HEK293 (cell line): ENCODE measurements around the gene QDPR.

ENCODE experiments used
- CTCF ChIA-PET: fragments of 350-600 bp; formaldehyde crosslinking; extraction: SDS; loops from one replicate; lab custom pipeline; 2021; ENCODE audit warnings: antibody characterized with exemption; lab: Yijun Ruan, JAX
- POLR2A ChIA-PET: fragments of 300-600 bp; formaldehyde crosslinking; extraction: SDS; loops from one replicate; lab custom pipeline; 2020; ENCODE audit warnings: antibody characterized with exemption, inconsistent platforms; lab: Yijun Ruan, JAX
- H3K27ac ChIP-seq: fragments of 200-500 bp; sonication (Bioruptor generic); 2 replicates; pipeline ENCODE4 v1.5.1; 2014; ENCODE audit warnings: low read depth, low read length, control low read depth, inconsistent platforms; ENCODE audit errors: extremely low read depth
- H3K36me3 ChIP-seq, 2 experiments: fragments of 200-500 bp in 1 of 2; sonication (Bioruptor generic) in 1 of 2; 1 replicate in 1 of 2; 2 replicates in 1 of 2; pipeline ENCODE4 v1.5.1; 2014 to 2017; ENCODE audit warnings: inconsistent platforms in 2 of 2, low read length in 2 of 2; ENCODE audit not compliant: control insufficient read depth in 2 of 2, insufficient read depth in 1 of 2
- H3K4me1 ChIP-seq: fragments of 200-500 bp; sonication (Bioruptor generic); 2 replicates; pipeline ENCODE4 v1.5.1; 2014; ENCODE audit warnings: mild to moderate bottlenecking, low read length, inconsistent platforms; ENCODE audit not compliant: control insufficient read depth, insufficient read depth
- H3K4me3 ChIP-seq: 2 replicates; pipeline ENCODE4 v1.5.1; 2011; ENCODE audit warnings: low read depth, mild to moderate bottlenecking, control low read depth, low read length, moderate library complexity
- H3K9me3 ChIP-seq: fragments of 200-500 bp; sonication (Bioruptor generic); 2 replicates; pipeline ENCODE4 v1.5.1; 2014; ENCODE audit warnings: low read depth, low read length, inconsistent platforms; ENCODE audit not compliant: control insufficient read depth, insufficient read depth
- BCL11A ChIP-seq: fragments of 450-650 bp; formaldehyde crosslinking; IDR thresholded peaks from 2 replicates; pipeline ENCODE4 v1.5.1; 2016; ENCODE audit warnings: low read depth, missing biosample characterization, missing genetic modification characterization
- EGR2 ChIP-seq: fragments of 450-650 bp; formaldehyde crosslinking; IDR thresholded peaks from 2 replicates; pipeline ENCODE4 v1.5.1; 2016; ENCODE audit warnings: low read depth, missing biosample characterization, missing genetic modification characterization
- ELK4 ChIP-seq: IDR thresholded peaks from 2 replicates; pipeline ENCODE4 v1.6.1; 2011; ENCODE audit warnings: mild to moderate bottlenecking, low read depth, low read length, borderline replicate concordance
- GLI2 ChIP-seq: fragments of 450-650 bp; formaldehyde crosslinking; IDR thresholded peaks from 2 replicates; pipeline ENCODE4; 2017; ENCODE audit warnings: missing biosample characterization, missing genetic modification characterization, low read depth, borderline replicate concordance
- IKZF3 ChIP-seq: fragments of 450-650 bp; IDR thresholded peaks from 2 replicates; pipeline ENCODE4 v1.5.0; 2018; ENCODE audit warnings: missing biosample characterization, mild to moderate bottlenecking, missing genetic modification characterization, moderate library complexity
- KLF10 ChIP-seq: fragments of 450-650 bp; IDR thresholded peaks from 2 replicates; pipeline ENCODE4 v1.5.1; 2018; ENCODE audit warnings: missing biosample characterization, mild to moderate bottlenecking, missing genetic modification characterization
- SCRT2 ChIP-seq: fragments of 450-650 bp; formaldehyde crosslinking; IDR thresholded peaks from 2 replicates; pipeline ENCODE4 v1.5.1; 2016; ENCODE audit warnings: missing biosample characterization, missing genetic modification characterization
- TCF7L2 ChIP-seq: IDR thresholded peaks from 2 replicates; pipeline ENCODE4 v1.6.1; 2011; ENCODE audit warnings: low read depth, mild to moderate bottlenecking, inconsistent platforms, low read length, moderate library complexity, borderline replicate concordance
- ZBTB20 ChIP-seq: fragments of 450-650 bp; formaldehyde crosslinking; IDR thresholded peaks from 2 replicates; pipeline ENCODE4 v1.5.1; 2016; ENCODE audit warnings: missing biosample characterization, missing genetic modification characterization
- ZBTB21 ChIP-seq: fragments of 450-650 bp; formaldehyde crosslinking; IDR thresholded peaks from 2 replicates; pipeline ENCODE4 v1.5.1; 2017; ENCODE audit warnings: missing biosample characterization, missing genetic modification characterization
- ZNF16 ChIP-seq: fragments of 450-650 bp; formaldehyde crosslinking; IDR thresholded peaks from 2 replicates; pipeline ENCODE4 v1.5.1; 2016; ENCODE audit warnings: low read depth, missing biosample characterization, missing genetic modification characterization
- ZNF24 ChIP-seq: fragments of 450-650 bp; formaldehyde crosslinking; IDR thresholded peaks from 2 replicates; pipeline ENCODE4 v1.5.1; 2016; ENCODE audit warnings: missing biosample characterization, missing genetic modification characterization
- ZNF274 ChIP-seq, 2 experiments: fragments of 200-500 bp in 1 of 2; fragments of 450-650 bp in 1 of 2; sonication (Bioruptor generic) in 1 of 2; formaldehyde crosslinking in 1 of 2; IDR thresholded peaks; 2 replicates each; pipeline versions ENCODE4 v1.5.1 to v1.6.1; 2014 to 2016; ENCODE audit warnings: borderline replicate concordance in 1 of 2, inconsistent platforms in 1 of 2, low read length in 1 of 2, missing biosample characterization in 1 of 2, missing genetic modification characterization in 1 of 2
- ZNF292 ChIP-seq: fragments of 450-650 bp; formaldehyde crosslinking; IDR thresholded peaks from 2 replicates; pipeline ENCODE4 v1.5.1; 2016; ENCODE audit warnings: low read depth, missing biosample characterization, missing genetic modification characterization, borderline replicate concordance
- ZNF341 ChIP-seq: fragments of 450-650 bp; formaldehyde crosslinking; IDR thresholded peaks from 2 replicates; pipeline ENCODE4; 2016; ENCODE audit warnings: low read depth, missing biosample characterization, missing genetic modification characterization
- ZNF473 ChIP-seq: fragments of 450-650 bp; formaldehyde crosslinking; IDR thresholded peaks from 2 replicates; pipeline ENCODE4 v1.5.1; 2017; ENCODE audit warnings: missing biosample characterization, missing genetic modification characterization
- ZNF529 ChIP-seq: fragments of 450-650 bp; formaldehyde crosslinking; IDR thresholded peaks from 2 replicates; pipeline ENCODE4 v1.5.1; 2017; ENCODE audit warnings: missing genetic modification characterization, missing biosample characterization; ENCODE audit not compliant: insufficient replicate concordance
- ZNF530 ChIP-seq: fragments of 450-650 bp; formaldehyde crosslinking; IDR thresholded peaks from 2 replicates; pipeline ENCODE4 v1.5.1; 2016; ENCODE audit warnings: low read depth, missing biosample characterization, missing genetic modification characterization
- ZNF558 ChIP-seq: fragments of 450-650 bp; formaldehyde crosslinking; IDR thresholded peaks from 2 replicates; pipeline ENCODE4 v1.5.1; 2016; ENCODE audit warnings: missing biosample characterization, missing genetic modification characterization
- ZNF560 ChIP-seq: fragments of 450-650 bp; formaldehyde crosslinking; IDR thresholded peaks from 2 replicates; pipeline ENCODE4 v1.5.1; 2017; ENCODE audit warnings: missing biosample characterization, missing genetic modification characterization, borderline replicate concordance
- ZNF571 ChIP-seq: fragments of 450-650 bp; formaldehyde crosslinking; IDR thresholded peaks from 2 replicates; pipeline ENCODE4 v1.5.0; 2017; ENCODE audit warnings: missing biosample characterization, missing genetic modification characterization
- ZNF747 ChIP-seq: fragments of 450-650 bp; formaldehyde crosslinking; IDR thresholded peaks from 2 replicates; pipeline ENCODE4 v1.5.1; 2016; ENCODE audit warnings: missing biosample characterization, missing genetic modification characterization
- TF ChIP-seq, protein P1 (sequence below): fragments of 450-650 bp; formaldehyde crosslinking; IDR thresholded peaks from 2 replicates; pipeline ENCODE4 v1.5.1; 2016; ENCODE audit warnings: missing biosample characterization, missing genetic modification characterization
- TF ChIP-seq, protein P2 (sequence below): fragments of 450-650 bp; formaldehyde crosslinking; IDR thresholded peaks from 2 replicates; pipeline ENCODE4 v1.5.1; 2016; ENCODE audit warnings: missing biosample characterization, missing genetic modification characterization
- TF ChIP-seq, protein P3 (sequence below): fragments of 450-650 bp; formaldehyde crosslinking; IDR thresholded peaks from 2 replicates; pipeline ENCODE4 v1.5.1; 2017; ENCODE audit warnings: missing biosample characterization, mild to moderate bottlenecking, missing genetic modification characterization, moderate library complexity

The QDPR gene

DNA sequence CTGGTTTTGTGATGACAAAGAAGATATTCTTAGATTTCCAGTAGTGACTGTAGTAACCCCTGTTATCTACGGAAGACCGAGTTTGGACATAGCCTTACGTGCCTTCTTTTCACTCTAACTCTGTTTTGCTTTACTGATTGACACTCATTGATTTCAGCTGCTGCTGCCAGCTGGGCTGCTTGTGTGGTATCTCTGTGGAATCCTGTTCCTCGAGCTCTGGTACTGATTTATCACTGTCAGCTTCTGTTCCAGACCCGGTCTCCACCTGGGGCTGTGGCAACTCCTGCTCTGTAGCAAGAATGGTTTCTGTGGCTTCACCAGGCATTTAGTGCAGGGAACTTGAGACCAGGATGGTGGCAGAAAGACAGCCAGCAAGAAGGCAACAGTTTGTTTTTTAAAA, 40.5 kb upstream of the QDPR start (continued):
- TF ChIP-seq ZNF341 (tag by site-specific recombination) (no peak), GLI2 (tag by site-specific recombination) (no peak), ELK4 (no peak), ZNF24 (no peak), ZBTB20 (tag by site-specific recombination) (no peak)
- TF ChIP-seq, protein P1, sequence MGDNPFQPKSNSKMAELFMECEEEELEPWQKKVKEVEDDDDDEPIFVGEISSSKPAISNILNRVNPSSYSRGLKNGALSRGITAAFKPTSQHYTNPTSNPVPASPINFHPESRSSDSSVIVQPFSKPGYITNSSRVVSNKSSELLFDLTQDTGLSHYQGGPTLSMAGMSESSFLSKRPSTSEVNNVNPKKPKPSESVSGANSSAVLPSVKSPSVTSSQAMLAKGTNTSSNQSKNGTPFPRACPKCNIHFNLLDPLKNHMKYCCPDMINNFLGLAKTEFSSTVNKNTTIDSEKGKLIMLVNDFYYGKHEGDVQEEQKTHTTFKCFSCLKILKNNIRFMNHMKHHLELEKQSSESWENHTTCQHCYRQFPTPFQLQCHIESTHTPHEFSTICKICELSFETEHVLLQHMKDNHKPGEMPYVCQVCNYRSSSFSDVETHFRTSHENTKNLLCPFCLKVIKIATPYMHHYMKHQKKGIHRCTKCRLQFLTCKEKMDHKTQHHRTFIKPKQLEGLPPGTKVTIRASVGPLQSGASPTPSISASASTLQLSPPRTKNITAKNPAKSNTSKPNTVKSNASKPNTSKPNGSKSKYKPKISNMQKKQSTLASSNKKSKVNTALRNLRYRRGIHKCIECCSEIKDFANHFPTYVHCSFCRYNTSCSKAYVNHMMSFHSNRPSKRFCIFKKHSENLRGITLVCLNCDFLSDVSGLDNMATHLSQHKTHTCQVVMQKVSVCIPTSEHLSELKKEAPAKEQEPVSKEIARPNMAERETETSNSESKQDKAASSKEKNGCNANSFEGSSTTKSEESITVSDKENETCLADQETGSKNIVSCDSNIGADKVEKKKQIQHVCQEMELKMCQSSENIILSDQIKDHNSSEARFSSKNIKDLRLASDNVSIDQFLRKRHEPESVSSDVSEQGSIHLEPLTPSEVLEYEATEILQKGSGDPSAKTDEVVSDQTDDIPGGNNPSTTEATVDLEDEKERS (tag by site-specific recombination) = no peak

DNA sequence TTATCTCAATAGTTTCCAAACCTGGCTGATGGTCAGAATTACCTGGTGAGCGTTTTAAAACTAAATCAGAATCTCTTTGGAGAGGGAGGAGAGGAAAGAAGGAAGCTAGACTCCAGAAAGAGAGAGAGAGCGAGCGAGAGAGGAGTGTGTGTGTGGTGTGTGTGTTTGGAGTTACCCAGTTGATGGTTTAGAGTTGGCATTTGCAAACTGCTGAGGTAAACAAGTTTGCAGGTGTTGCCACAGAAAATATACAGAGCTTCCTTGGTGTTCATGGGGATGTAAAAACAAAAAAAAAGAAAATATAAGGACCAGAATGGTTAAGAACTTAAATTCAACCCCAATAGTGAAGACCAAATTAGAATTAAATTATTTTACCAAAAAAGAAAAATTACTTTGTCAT, 38.7 kb upstream of the QDPR start:
- no peak for TF ChIP-seq ZNF747
- TF ChIP-seq, protein P2, sequence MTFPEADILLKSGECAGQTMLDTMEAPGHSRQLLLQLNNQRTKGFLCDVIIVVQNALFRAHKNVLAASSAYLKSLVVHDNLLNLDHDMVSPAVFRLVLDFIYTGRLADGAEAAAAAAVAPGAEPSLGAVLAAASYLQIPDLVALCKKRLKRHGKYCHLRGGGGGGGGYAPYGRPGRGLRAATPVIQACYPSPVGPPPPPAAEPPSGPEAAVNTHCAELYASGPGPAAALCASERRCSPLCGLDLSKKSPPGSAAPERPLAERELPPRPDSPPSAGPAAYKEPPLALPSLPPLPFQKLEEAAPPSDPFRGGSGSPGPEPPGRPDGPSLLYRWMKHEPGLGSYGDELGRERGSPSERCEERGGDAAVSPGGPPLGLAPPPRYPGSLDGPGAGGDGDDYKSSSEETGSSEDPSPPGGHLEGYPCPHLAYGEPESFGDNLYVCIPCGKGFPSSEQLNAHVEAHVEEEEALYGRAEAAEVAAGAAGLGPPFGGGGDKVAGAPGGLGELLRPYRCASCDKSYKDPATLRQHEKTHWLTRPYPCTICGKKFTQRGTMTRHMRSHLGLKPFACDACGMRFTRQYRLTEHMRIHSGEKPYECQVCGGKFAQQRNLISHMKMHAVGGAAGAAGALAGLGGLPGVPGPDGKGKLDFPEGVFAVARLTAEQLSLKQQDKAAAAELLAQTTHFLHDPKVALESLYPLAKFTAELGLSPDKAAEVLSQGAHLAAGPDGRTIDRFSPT (tag by site-specific recombination) = no peak
- no peak for TF ChIP-seq ZNF558 (tag by site-specific recombination)
- no peak for TF ChIP-seq ZNF292 (tag by site-specific recombination)
- TF ChIP-seq IKZF3 (tag by site-specific recombination) = no peak
- TF ChIP-seq ZNF560 = no peak
- TF ChIP-seq SCRT2 (tag by site-specific recombination) = no peak
- TF ChIP-seq ZBTB20 (tag by site-specific recombination) = no peak
- no peak for TF ChIP-seq TCF7L2
- no peak for TF ChIP-seq ZNF530
- no peak for TF ChIP-seq EGR2 (tag by site-specific recombination)
- no peak for TF ChIP-seq ZBTB21 (tag by site-specific recombination)
- no peak for TF ChIP-seq ZNF529
- no peak for TF ChIP-seq ZNF571 (tag by site-specific recombination)
- no peak for TF ChIP-seq BCL11A
- TF ChIP-seq KLF10 = no peak
- no peak for TF ChIP-seq ZNF473 (tag by site-specific recombination)
- no peak for TF ChIP-seq ZNF16 (tag by site-specific recombination)
- TF ChIP-seq ZNF274 (IDR thresholded peaks at IDR 0.05; ENCODE audit: low read length) = no peak
- TF ChIP-seq ZNF274 (tag by site-specific recombination; IDR thresholded peaks at IDR 0.05; ENCODE audit: borderline replicate concordance) = no peak
- TF ChIP-seq, protein P3, sequence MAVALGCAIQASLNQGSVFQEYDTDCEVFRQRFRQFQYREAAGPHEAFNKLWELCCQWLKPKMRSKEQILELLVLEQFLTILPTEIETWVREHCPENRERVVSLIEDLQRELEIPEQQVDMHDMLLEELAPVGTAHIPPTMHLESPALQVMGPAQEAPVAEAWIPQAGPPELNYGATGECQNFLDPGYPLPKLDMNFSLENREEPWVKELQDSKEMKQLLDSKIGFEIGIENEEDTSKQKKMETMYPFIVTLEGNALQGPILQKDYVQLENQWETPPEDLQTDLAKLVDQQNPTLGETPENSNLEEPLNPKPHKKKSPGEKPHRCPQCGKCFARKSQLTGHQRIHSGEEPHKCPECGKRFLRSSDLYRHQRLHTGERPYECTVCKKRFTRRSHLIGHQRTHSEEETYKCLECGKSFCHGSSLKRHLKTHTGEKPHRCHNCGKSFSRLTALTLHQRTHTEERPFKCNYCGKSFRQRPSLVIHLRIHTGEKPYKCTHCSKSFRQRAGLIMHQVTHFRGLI (tag by site-specific recombination) = no peak
- POLR2A ChIA-PET = no interaction called here
- Histone ChIP-seq H3K27ac (no peak overlapping the region), H3K36me3 (no peaks in the 10 kb centered on the region), H3K4me1 (no peaks in the 10 kb centered on the region), H3K4me3 (no peak overlapping the region), H3K9me3 (no peaks in the 10 kb centered on the region)
- CTCF ChIA-PET = interaction anchor here (0.7 to 1.0 kb wide), 2 partner anchors 235 to 672 kb away, joined by 3 read pairs; no protein-coding TSS in a partner anchor
